GM21529 (cell line): ENCODE measurements around the gene C5.

ENCODE experiments used
- ATAC-seq: cut with Tn5 transposase; IDR thresholded peaks from one replicate; pipeline ENCODE4 v1.9.1; 2021; ENCODE audit not compliant: unreplicated experiment

Gene C5

GRCh38 chr9:120914396-120914795 is 135.7 kb downstream of the C5 start:
- ATAC-seq: no peak

GRCh38 chr9:120913647-120914264 is 136.3 kb downstream of the C5 start:
- ATAC-seq: no peak

- no peak for ATAC-seq
Measured at GRCh38 chr9:120912958-120913646, 137.0 kb downstream of the C5 start.

- no peak for ATAC-seq
Measured at GRCh38 chr9:120911295-120911837, 138.7 kb downstream of the C5 start.

- ATAC-seq: no peak
Measured at GRCh38 chr9:120910643-120911042, 139.4 kb downstream of the C5 start.

- ATAC-seq: no peak
Measured at GRCh38 chr9:120909904-120910303, 140.2 kb downstream of the C5 start.

GRCh38 chr9:120905315-120906164 is 144.5 kb downstream of the C5 start:
- ATAC-seq: no peak

GRCh38 chr9:120904978-120905301 is 145.1 kb downstream of the C5 start:
- ATAC-seq: no peak

- no peak for ATAC-seq
Measured at GRCh38 chr9:120904061-120904977, 145.8 kb downstream of the C5 start.

GRCh38 chr9:120902569-120903535 is 147.2 kb downstream of the C5 start:
- no peak for ATAC-seq
